ENCODE measurements around the gene CLHC1.

CLHC1 gene

GRCh38 chr2:55173438-55174054, 58.5 kb downstream of the CLHC1 start:
- in situ Hi-C loops (cut with HindIII; ENCODE audit: low sequenced_read_pairs): loop anchor here (5.0 to 25.0 kb wide), 2 partner anchors 49 to 261 kb away; no protein-coding TSS in a partner anchor

- in situ Hi-C loops (cut with HindIII; ENCODE audit: low sequenced_read_pairs): loop anchor here (5.0 to 25.0 kb wide), 3 partner anchors 52 to 258 kb away; no protein-coding TSS in a partner anchor
Measured at GRCh38 chr2:55169915-55170314, 62.2 kb downstream of the CLHC1 start.

DNA sequence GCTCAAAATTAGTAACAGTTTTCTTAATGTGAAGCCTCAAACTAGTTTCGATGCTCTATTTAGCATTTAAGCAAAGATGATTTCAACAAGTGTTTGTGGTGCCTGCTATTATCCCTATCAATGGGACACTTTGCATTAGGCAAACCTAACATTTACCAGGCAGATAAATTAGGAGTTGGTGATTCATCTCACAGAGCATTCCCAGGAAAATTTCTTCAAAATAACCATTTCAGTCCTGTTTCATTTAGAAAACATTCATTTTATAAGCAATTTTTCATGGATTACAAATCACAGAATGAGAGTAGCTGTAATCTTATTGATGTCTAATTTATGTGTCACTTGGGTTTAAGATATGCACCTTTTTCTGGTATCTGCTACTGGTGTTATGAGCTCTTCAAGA, 62.7 kb downstream of the CLHC1 start:
- in situ Hi-C loops (cut with HindIII; ENCODE audit: low sequenced_read_pairs): loop anchor here (5.0 to 25.0 kb wide), 2 partner anchors 142 to 257 kb away; no protein-coding TSS in a partner anchor

DNA sequence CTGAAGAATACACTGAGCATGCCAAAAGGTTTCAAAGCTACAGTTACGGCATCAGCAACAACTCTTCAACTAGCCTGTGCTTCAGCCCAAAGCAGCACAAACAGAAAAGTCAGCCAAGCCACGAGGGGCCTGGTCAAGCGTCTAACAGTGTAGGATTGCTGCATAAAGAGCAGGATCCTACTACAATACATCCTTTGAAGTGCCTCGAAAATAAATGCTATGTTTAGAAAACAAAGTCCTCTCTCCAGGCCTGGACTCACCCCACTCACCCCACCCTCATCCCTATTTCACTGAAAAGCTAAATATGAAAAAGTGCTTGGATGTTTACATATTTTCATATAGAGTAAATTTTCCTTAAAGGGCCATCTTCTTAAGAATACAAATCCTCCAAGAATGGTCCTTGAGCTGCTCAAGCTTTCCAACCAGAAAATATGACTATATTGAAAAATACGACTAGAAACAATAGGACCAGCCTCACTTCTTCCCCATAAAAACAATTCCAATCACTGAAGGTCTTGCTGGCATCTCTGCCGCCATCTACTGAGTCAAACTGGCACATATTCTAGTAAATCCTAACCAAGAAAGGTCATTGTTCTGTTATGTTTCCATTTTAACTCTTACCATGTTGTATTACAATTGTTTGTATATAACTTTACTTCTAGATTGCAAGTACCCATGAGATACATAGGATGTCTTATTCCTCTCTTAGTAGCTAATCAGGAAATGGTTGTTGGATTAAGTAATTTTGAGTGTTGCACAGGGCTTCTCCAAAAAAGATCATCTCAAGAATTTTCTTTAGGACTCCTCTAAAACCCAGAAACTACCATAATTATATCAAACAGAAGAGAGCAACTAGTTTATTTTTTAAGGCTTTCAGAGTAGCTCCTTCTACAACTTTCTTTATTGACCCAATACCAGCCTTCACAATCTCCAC, 63.6 kb downstream of the CLHC1 start:
- in situ Hi-C loops (cut with HindIII; ENCODE audit: low sequenced_read_pairs): loop anchor here (5.0 to 25.0 kb wide), 2 partner anchors 141 to 256 kb away; no protein-coding TSS in a partner anchor

DNA sequence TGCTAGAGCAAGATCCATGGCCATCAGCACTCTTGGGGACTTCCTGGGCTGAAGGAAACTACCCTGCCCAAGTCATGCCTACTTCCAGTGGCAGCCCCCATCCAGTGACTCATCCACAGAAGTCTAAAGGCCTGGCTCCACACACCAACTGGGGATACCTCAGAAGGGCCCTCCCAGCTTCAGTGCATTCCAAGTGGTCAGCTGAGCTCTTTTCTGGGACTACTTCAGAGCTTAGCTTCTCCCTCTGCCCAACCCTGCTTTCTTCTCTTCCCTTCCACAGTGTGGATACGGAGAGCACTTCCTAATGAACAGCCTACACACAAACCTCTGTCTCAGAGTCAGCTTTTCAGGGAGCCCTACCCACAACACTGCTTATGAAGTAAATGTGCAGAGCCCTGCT, 66.5 kb downstream of the CLHC1 start:
- in situ Hi-C loops (cut with HindIII; ENCODE audit: low sequenced_read_pairs): loop anchor here (5.0 to 25.0 kb wide), 2 partner anchors 138 to 253 kb away; no protein-coding TSS in a partner anchor

DNA sequence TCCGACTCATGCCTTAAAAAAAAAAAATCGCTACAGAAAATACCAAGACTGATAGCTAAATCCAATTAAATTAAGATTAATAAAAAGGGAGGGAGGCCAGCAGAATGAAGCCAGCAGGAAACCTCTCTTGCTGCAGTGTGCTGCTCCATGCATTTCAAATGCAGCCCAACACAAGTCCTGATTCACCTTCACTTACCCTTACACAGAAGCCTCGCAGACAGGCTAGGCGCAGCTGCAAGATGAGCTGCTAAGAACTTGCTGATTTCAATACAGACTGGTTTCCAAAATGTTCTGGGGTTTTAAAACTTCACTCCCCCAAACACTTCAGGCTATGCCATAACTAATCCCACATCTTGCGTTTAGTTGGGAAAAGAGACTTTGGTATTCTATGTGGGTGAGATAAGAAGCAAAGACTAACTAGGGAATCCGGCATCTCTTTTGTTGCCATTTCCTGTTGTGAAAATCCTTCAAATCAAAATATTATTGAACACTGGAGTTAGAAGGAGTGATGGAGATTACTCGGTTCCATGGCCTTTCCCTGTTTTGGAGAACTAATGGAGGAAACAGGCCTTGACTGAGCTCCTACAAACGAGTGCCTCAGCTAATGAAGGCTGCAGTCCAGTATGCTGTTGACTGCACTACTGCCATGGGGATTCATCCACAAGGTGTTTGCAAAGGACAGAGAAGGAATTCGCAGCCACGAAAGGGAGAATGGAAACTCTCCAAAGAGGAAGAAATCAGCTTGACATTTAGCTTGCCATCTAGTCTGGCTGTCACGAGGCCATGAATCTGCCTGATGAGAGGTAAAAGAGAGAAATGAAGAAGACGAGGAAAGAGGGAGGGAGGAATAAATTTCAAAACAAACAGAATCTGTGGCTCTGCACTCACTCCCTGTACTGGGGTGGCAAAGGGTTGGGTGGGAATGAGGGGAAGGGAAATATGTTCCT, 67.3 kb downstream of the CLHC1 start:
- in situ Hi-C loops (cut with HindIII; ENCODE audit: low sequenced_read_pairs): loop anchor here (5.0 to 25.0 kb wide), 2 partner anchors 138 to 253 kb away; no protein-coding TSS in a partner anchor

GRCh38 chr2:55163941-55164390, 68.1 kb downstream of the CLHC1 start:
- in situ Hi-C loops (cut with HindIII; ENCODE audit: low sequenced_read_pairs): loop anchor here (25.0 kb wide), 1 partner anchor 252 kb away; no protein-coding TSS in a partner anchor

- in situ Hi-C loops (cut with HindIII; ENCODE audit: low sequenced_read_pairs): loop anchor here (25.0 kb wide), 1 partner anchor 251 kb away; no protein-coding TSS in a partner anchor
Measured at GRCh38 chr2:55163274-55163721, 68.8 kb downstream of the CLHC1 start.

- in situ Hi-C loops (cut with HindIII; ENCODE audit: low sequenced_read_pairs): loop anchor here (25.0 kb wide), 1 partner anchor 250 kb away; no protein-coding TSS in a partner anchor
Measured at GRCh38 chr2:55162284-55163006, 69.6 kb downstream of the CLHC1 start.

- in situ Hi-C loops (cut with HindIII; ENCODE audit: low sequenced_read_pairs): loop anchor here (25.0 kb wide), 1 partner anchor 249 kb away; no protein-coding TSS in a partner anchor
Measured at GRCh38 chr2:55161295-55162210, 70.5 kb downstream of the CLHC1 start.

DNA sequence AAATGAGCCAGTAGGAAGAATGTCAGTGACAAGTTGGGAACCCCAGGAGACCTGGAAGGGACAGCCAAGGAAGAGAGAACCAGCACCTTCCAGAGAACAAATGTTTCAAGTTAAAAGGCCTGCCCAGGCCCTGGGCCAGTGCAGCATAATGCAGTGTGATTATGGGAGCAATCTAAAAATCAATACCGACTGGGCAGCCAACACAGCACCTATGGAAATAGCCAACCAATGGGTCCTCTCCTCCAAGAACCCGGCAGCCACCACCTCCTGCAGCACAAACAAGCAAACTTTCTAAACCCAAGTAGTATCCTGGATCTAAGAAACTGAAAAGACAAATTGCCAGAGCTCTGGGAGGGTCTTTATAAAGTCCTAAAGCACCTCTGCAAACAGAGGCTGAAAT, 71.7 kb downstream of the CLHC1 start:
- in situ Hi-C loops (cut with HindIII; ENCODE audit: low sequenced_read_pairs): loop anchor here (25.0 kb wide), 1 partner anchor 248 kb away; no protein-coding TSS in a partner anchor

GRCh38 chr2:55159752-55160151, 72.3 kb downstream of the CLHC1 start:
- in situ Hi-C loops (cut with HindIII; ENCODE audit: low sequenced_read_pairs): loop anchor here (5.0 to 25.0 kb wide), 2 partner anchors 47 to 247 kb away; no protein-coding TSS in a partner anchor

DNA sequence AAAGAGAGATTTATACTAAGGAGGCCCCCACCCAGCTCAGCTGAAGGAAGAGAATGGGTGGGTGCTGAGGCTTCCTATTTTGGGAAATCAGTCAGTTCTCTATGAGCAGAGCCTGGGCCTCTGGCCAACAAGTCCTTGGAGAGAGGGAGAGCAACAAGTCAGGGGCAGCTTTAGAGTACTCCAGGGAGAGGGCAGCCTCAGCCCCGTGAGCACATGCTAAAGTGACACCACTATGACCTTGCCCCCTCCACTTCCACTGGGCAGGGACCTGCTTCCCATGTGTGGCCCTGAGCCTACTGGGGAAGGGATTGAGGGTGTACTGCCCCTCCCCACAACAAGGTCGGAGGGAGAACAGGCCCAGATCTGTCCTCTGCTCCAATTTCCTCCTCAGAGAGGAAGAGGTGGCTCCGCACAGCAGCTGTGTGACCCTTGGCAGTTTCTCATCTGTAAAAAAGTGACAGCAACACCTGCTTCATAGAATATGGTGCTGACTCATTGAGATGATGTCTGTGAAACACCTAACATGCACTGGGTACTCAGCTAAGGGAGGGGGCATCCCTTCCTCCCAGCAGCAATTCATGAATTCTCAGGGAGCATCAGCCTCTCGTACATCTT, 72.9 kb downstream of the CLHC1 start:
- in situ Hi-C loops (cut with HindIII; ENCODE audit: low sequenced_read_pairs): loop anchor here (5.0 to 25.0 kb wide), 2 partner anchors 47 to 247 kb away; no protein-coding TSS in a partner anchor

- in situ Hi-C loops (cut with HindIII; ENCODE audit: low sequenced_read_pairs): loop anchor here (5.0 to 25.0 kb wide), 2 partner anchors 46 to 246 kb away; no protein-coding TSS in a partner anchor
Measured at GRCh38 chr2:55158111-55158814, 73.8 kb downstream of the CLHC1 start.

DNA sequence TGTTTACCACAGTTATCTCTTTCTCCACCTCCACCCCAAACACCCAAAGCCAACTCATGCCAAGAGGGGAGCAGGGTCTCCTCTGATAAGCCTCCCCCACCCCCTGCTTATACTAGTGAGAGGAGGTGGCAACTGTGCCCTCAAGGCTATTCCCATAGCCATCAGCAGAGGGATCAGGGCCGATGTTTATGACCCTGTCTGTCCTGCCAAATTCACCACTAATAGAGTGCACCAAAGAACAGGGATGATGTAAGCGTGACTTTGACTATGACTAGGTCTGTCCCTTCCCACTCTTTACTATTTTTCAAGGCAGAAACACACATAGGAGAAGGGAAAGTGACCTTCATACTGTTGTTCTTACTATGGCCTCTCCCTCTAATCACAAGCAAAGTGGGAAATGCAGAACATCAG, 74.6 kb downstream of the CLHC1 start:
- in situ Hi-C loops (cut with HindIII; ENCODE audit: low sequenced_read_pairs): loop anchor here (5.0 to 25.0 kb wide), 2 partner anchors 45 to 245 kb away; no protein-coding TSS in a partner anchor

- in situ Hi-C loops (cut with HindIII; ENCODE audit: low sequenced_read_pairs): loop anchor here (5.0 to 25.0 kb wide), 2 partner anchors 45 to 245 kb away; no protein-coding TSS in a partner anchor
Measured at GRCh38 chr2:55156984-55157383, 75.1 kb downstream of the CLHC1 start.

DNA sequence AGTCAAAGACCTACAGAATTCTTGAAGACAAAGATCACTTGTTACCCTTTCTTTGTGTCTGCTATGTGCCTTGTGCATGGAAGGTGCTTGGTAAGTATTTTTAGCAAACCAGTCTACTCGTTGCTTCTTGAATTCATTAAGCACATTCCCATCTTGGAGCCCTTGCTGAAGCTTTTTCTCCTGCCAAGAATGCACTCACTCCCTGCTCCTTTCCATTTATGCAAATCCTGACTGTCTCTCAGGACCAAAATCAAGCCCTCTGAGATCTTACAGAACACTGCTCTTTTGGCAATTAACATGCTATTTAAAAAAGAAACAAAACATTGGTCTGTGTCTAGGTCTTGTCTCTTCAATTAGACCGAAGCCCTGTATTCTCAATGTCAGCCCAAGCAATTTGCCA, 75.8 kb downstream of the CLHC1 start:
- in situ Hi-C loops (cut with HindIII; ENCODE audit: low sequenced_read_pairs): loop anchor here (5.0 to 25.0 kb wide), 2 partner anchors 44 to 244 kb away; no protein-coding TSS in a partner anchor

Measured in endothelial cell of hepatic sinusoid (primary cell).